Measurements from ENCODE around the gene CDC42EP2. TPM values are rescaled to one million over a fixed set of nuclear protein-coding genes. Genes with fewer than 3 reads are reported as not detected.

CDC42EP2 gene
- total RNA-seq, 1 donor from 2014 or later, result 26.7 TPM

GRCh38 chr11:65287601-65288000 is 27.1 kb upstream of the CDC42EP2 start:
- no peaks in the 10 kb centered on the region for H4K20me1 ChIP-seq (ENCODE audit: insufficient read depth, low read length)
- H3K27ac ChIP-seq (ENCODE audit: low read depth, low read length), result no peak overlapping the region

GRCh38 chr11:65288706-65289536 is 25.7 kb upstream of the CDC42EP2 start:
- Mint-ChIP-seq H3K27me3 (ENCODE audit: low read depth, unreplicated experiment) (no peaks in the 10 kb centered on the region), H3K4me1 (ENCODE audit: low read depth, unreplicated experiment) (peaks cover 22% of the 10 kb centered on the region), H3K9me3 (ENCODE audit: unreplicated experiment) (peaks cover 1% of the 10 kb centered on the region), H3K27ac (ENCODE audit: unreplicated experiment) (no peak overlapping the region), H3K4me3 (ENCODE audit: unreplicated experiment) (no peak overlapping the region), H3K36me3 (ENCODE audit: low read depth, unreplicated experiment) (peaks cover 16% of the 10 kb centered on the region)
- no peak for FAIRE-seq
- Histone ChIP-seq H4K20me1 (ENCODE audit: insufficient read depth, low read length) (no peaks in the 10 kb centered on the region), H3K4me1 (ENCODE audit: insufficient read depth, low read length) (peaks cover 16% of the 10 kb centered on the region), H3K9me3 (ENCODE audit: insufficient read depth, low read depth, low read length) (no peaks in the 10 kb centered on the region), H2AFZ (ENCODE audit: low read depth, low read length) (no peak overlapping the region), H3K36me3 (ENCODE audit: insufficient read depth, low read length) (peaks cover 8% of the 10 kb centered on the region), H3K4me3 (ENCODE audit: insufficient read depth, low read depth, low read length) (no peak overlapping the region), H3K79me2 (ENCODE audit: insufficient read depth, low read length) (no peaks in the 10 kb centered on the region), H3K27me3 (ENCODE audit: insufficient read depth, low read length) (no peaks in the 10 kb centered on the region), H3K4me2 (ENCODE audit: low read length) (no peak overlapping the region), H3K27ac (ENCODE audit: low read depth, low read length) (no peak overlapping the region), H3K9ac (ENCODE audit: low read length) (no peak overlapping the region)
- no peak for TF ChIP-seq EZH2 (IDR thresholded peaks at IDR 0.05; ENCODE audit: insufficient read depth, low read length)
- TF ChIP-seq, protein P1, sequence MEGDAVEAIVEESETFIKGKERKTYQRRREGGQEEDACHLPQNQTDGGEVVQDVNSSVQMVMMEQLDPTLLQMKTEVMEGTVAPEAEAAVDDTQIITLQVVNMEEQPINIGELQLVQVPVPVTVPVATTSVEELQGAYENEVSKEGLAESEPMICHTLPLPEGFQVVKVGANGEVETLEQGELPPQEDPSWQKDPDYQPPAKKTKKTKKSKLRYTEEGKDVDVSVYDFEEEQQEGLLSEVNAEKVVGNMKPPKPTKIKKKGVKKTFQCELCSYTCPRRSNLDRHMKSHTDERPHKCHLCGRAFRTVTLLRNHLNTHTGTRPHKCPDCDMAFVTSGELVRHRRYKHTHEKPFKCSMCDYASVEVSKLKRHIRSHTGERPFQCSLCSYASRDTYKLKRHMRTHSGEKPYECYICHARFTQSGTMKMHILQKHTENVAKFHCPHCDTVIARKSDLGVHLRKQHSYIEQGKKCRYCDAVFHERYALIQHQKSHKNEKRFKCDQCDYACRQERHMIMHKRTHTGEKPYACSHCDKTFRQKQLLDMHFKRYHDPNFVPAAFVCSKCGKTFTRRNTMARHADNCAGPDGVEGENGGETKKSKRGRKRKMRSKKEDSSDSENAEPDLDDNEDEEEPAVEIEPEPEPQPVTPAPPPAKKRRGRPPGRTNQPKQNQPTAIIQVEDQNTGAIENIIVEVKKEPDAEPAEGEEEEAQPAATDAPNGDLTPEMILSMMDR (IDR thresholded peaks at IDR 0.05; ENCODE audit: insufficient read depth, low read depth, low read length), result no peak
- DNase-seq (ENCODE audit: low read depth), result no peak

More at GRCh38 chr11:65287601-65288000, 27.1 kb upstream of the CDC42EP2 start:
- H3K4me1 ChIP-seq (ENCODE audit: insufficient read depth, low read length), result peaks cover 16% of the 10 kb centered on the region
- peaks cover 14% of the 10 kb centered on the region for H3K36me3 ChIP-seq (ENCODE audit: insufficient read depth, low read length)
- Mint-ChIP-seq H3K27me3 (ENCODE audit: low read depth, unreplicated experiment) (no peaks in the 10 kb centered on the region), H3K27ac (ENCODE audit: unreplicated experiment) (no peak overlapping the region), H3K36me3 (ENCODE audit: low read depth, unreplicated experiment) (peaks cover 14% of the 10 kb centered on the region), H3K9me3 (ENCODE audit: unreplicated experiment) (peaks cover 1% of the 10 kb centered on the region), H3K4me1 (ENCODE audit: low read depth, unreplicated experiment) (peaks cover 21% of the 10 kb centered on the region), H3K4me3 (ENCODE audit: unreplicated experiment) (no peak overlapping the region)
- no peak overlapping the region for H3K9ac ChIP-seq (ENCODE audit: low read length)
- H3K9me3 ChIP-seq (ENCODE audit: insufficient read depth, low read depth, low read length), result no peaks in the 10 kb centered on the region
- TF ChIP-seq EZH2 (IDR thresholded peaks at IDR 0.05; ENCODE audit: insufficient read depth, low read length), result no peak
- TF ChIP-seq, protein P1 (IDR thresholded peaks at IDR 0.05; ENCODE audit: insufficient read depth, low read depth, low read length), result no peak
- H3K4me2 ChIP-seq (ENCODE audit: low read length), result no peak overlapping the region
- DNase-seq (ENCODE audit: low read depth), result no peak
- no peak overlapping the region for H3K4me3 ChIP-seq (ENCODE audit: insufficient read depth, low read depth, low read length)
- no peaks in the 10 kb centered on the region for H3K27me3 ChIP-seq (ENCODE audit: insufficient read depth, low read length)
- no peak overlapping the region for H2AFZ ChIP-seq (ENCODE audit: low read depth, low read length)
- H3K79me2 ChIP-seq (ENCODE audit: insufficient read depth, low read length), result no peaks in the 10 kb centered on the region
- no peak for FAIRE-seq

Data from astrocyte (in vitro differentiated cells and primary cell).